ENCODE results near the gene PSMA6. TPM values are rescaled to one million over a fixed set of nuclear protein-coding genes. Genes with fewer than 3 reads are reported as not detected.

Gene PSMA6
- total and polyA plus RNA-seq, 2 experiments from 2014 or later, result 216 to 296 TPM

- TF ChIP-seq ZNF462 (CRISPR knock-in tag; IDR thresholded peaks at IDR 0.05) (no peak), JUNB (IDR thresholded peaks at IDR 0.05; ENCODE audit: unreplicated experiment) (no peak), ZNF114 (CRISPR knock-in tag; IDR thresholded peaks at IDR 0.05) (no peak), ZNF331 (CRISPR knock-in tag; IDR thresholded peaks at IDR 0.05; ENCODE audit: low read depth) (no peak), ETS1 (IDR thresholded peaks at IDR 0.05) (no peak), POLR2AphosphoS5 (IDR thresholded peaks at IDR 0.05; ENCODE audit: low read depth) (no peak), EZH2phosphoT487 (IDR thresholded peaks at IDR 0.05; ENCODE audit: unreplicated experiment) (no peak), CREB1 (CRISPR knock-in tag; IDR thresholded peaks at IDR 0.05; ENCODE audit: low read depth) (no peak), NANOG (IDR thresholded peaks at IDR 0.05; ENCODE audit: borderline replicate concordance) (no peak), STAT1 (IDR thresholded peaks at IDR 0.05; ENCODE audit: unreplicated experiment) (no peak), CTCF (conservative IDR thresholded peaks at IDR 0.05; ENCODE audit: low read depth in 2 of 2) (no peak), EZH2 (IDR thresholded peaks at IDR 0.05; ENCODE audit: low read depth, unreplicated experiment) (no peak)
Observed at GRCh38 chr14:35326375-35326774, 34.2 kb downstream of the PSMA6 start (continued).

Measured in GM23338 (cell line).